Fibroblast of skin of scalp (primary cell): ENCODE data around the gene EEF1B2. TPM values are rescaled to one million over a fixed set of nuclear protein-coding genes. Genes with fewer than 3 reads are reported as not detected.
"Not testable (repeated sequence)": the region's sequence is repeated elsewhere in the genome, so short reads cannot be mapped to it uniquely, and the experiment has no call there.

Experiments used
- DNase-seq: peaks from one replicate; pipeline ENCODE4 v3.0.0-alpha.2; 2013
- polyA plus RNA-seq, 2 experiments: library from polyadenylated mRNA; unstranded; fragments of 120-200 nt; gene quantifications; one replicate each; pipeline ENCODE4 v1.2.1, GENCODE V29; 2013; ENCODE audit not compliant: insufficient read length in 2 of 2

EEF1B2 gene
- 740 TPM for polyA plus RNA-seq (2013, experiment 1 of 2; ENCODE audit: insufficient read length)
- polyA plus RNA-seq (2013, experiment 2 of 2; ENCODE audit: insufficient read length): 814 TPM

DNA sequence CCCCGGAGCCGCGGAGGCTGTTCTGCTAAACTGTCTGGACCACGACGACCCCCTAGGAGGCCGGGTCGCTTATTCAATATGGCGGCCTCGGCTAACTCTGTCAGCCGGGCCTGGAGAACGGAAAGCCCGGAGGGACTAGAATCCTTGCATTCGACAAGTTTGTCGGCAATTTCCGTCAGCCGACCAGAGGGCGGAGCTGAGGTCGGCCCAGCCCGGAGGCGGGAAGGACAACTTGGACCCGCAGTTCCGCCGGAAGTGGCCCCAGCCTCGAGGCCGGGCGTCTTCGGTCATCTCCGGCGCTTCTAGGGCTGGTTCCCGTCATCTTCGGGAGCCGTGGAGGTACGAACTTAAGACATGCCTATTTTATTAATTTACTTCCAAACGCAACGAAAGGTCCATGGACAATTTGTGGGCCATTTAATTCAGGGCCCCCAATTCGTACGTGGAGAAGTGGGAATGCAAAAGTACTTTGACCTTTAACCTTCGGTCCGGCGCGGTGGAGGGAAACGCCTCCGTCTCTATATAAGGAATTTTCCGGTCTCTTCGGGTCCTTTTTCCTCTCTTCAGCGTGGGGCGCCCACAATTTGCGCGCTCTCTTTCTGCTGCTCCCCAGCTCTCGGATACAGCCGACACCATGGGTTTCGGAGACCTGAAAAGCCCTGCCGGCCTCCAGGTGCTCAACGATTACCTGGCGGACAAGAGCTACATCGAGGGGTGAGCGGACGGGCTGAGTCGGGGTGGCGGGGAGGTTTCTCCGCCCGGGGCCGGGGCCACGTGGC is at the start of gene EEF1B2, which contains the start of gene NDUFS1:
EEF1B2 (plus strand) TSS at position 550 of the 779 bp plus-strand sequence; CDS start at position 635, 85 bp downstream.
NDUFS1 (minus strand) TSS at position 99 of the 779 bp plus-strand sequence. CDS start 5,766 bp downstream, outside the sequence.
- DNase-seq: peak; percentile 98

- peak; percentile 14 for DNase-seq
Observed at GRCh38 chr2:206112108-206112507, 47.6 kb upstream of the EEF1B2 start.

DNA sequence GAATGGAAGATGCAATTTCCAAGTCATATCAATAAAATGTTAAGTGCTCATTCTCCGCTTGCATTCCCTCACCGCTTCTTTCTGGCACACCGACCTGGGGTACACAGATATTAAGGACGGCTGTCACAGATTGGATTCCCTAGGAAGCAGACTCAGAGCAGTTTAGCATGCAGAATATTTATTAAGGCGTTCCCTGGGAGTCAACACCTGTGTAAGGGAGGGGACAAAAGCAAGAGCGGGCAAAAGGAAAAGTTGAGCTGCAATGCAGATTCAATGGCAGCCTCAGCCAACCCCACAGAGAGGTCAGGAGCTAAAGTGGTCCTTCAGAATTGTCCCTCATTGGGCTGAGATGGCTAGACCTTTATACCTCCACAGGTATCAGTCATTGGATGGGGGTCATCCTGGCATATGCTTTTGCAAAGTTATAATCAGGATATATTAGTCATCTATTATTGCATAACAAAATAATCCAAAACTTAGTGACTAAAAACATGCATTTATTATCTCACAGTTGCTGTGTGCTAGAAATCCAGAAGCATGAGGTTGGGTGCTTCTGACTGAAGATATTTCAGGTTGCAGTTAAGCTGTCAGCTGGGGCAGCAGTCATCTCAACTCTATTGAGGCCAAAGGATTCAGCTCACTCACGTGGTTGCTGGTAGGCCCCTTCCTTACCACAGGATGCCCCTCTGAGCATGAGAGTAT is 46.7 kb upstream of the EEF1B2 start:
- DNase-seq: no peak

DNA sequence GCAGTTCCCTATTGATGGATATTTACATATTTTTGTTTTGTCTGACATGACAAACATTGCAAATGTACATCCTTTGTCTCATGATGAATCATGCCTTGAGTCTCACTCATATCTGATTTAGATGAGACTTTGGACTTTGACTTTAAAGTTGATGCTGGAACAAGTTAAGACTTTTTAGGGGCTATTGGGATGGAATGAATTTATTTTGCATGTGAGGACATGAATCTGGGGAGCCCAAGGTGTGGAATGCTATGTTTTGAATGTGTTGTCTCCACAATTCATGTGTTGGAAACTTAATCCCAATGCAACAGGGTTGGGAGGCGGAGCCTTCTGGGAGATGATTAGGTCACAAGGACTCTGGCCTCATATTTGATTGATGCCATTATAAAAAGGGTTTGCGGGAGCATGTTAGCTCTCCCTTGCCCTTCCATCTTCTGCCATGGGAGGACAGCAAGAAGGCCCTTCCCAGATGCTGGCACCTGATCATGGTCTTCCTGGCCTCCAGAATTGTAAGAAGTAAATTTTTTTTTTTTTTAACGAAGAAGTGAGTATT is 44.6 kb upstream of the EEF1B2 start:
- DNase-seq: no peak

DNA sequence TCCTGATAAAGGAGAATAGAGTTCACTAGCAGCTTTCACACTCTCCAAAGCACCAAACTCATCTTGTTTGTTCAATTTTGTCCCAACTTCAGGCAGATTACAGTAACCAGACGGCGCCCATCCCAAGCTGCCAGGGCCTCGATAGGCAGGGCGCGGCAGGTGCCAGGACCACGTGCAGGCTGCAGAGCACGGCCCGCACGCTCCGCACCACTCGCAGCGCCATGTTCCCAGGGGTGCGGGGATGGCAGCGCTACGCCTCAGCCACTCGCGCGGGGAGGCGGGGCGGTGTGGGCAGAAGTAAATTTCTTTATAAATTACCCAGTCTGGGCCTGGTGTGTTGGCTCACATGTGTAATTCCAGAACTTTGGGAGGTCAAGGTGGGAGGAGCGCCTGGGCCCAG is 43.4 kb upstream of the EEF1B2 start:
- DNase-seq: no peak

- DNase-seq: not testable (repeated sequence)
Observed at GRCh38 chr2:206122569-206122968, 37.1 kb upstream of the EEF1B2 start.

GRCh38 chr2:206125901-206126300 is 33.8 kb upstream of the EEF1B2 start:
- DNase-seq: no peak

- DNase-seq: no peak
Observed at GRCh38 chr2:206127656-206128055, 32.0 kb upstream of the EEF1B2 start.

DNA sequence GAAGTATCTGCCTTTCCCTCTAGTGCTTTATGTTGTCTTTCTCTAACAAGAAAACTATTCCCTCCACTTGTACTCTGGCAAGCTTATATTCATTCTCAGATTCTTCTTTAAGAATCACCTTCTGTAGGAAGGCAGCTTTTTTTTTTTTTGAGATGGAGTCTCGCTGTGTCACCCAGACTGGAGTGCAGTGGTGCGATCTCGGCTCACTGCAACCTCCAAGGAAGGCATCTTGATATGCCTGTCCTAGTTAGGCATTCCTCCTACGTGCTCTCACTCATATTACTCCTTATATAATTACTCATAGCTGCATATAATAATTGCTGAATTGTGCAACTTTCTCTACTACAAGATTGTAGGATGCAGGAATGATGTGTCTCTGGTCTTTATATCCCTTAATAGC is 16.2 kb upstream of the EEF1B2 start:
- no peak for DNase-seq

DNA sequence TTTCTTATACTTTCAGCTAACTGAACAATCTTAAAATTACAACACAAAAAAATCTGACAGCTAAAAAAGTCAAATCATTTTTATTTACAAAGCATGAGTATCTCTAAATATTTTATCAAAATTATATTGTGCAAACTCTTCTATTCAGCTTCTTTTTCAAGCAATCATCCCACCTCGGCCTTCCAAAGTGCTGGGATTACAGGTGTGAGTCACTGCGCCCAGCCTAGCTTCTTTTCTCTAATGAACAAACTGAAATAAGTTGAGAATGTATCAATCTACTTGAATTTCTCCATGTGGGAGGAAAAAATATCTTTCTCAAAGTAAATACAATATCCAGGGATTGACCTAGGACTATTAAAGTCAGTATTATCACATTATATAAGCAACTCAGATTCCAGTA is 15.3 kb upstream of the EEF1B2 start:
- no peak for DNase-seq

DNA sequence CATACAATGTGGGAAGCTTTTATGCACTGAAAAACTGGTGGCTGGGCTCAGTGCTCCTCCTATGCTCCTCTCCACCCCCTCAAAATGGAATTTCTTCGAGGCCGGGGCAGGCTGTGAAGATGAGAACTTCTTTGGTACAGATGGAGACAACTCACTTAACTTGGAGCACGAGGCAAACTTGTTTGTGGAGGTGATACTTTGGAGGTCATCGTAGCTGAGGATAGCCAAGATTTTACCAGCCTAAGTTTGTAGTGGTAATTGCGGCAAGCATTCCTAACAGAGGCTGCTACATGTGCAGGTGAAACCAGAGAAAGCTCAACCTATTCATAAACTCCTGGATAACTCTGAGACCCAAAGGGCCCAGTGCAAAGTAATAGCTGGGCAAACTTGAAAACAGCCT is 14.0 kb upstream of the EEF1B2 start:
- no peak for DNase-seq

DNA sequence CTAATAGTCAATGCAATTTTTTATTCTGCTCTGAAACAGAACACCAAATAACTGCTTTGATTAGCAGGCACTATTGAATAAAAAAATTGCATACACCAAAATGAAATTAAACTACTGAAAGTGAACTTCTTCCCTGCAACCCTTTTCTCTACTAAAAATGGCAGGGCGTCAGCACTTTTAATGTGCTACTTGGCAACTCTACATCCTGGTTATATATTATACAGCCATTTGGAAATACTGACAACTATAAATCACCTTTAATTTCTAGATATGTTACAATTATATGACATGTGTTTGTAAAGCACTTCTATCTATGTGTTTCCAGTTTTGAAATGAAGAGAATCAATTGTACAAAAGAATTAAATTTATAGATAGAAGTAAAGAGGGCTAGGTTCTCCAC is 10.4 kb upstream of the EEF1B2 start:
- no peak for DNase-seq

DNA sequence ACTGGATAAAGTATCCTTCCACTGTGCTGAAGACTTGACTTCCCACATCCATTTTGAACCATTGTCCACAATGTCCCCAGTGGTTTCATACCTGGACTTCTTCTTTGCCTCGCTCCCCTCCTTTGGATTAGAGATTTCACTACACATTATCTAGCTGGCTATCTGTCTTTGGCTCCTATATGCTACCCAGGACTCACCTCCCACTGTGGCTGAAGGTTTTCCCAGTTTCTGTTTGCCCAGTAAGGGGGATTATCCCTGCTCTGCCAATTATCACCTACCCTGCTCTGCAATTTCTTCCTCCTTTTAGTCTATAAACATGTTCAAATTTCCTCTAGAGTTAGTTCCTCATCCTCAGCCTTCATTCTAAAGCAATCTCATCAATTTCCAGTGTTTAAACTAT is 9.5 kb upstream of the EEF1B2 start:
- DNase-seq: no peak

DNA sequence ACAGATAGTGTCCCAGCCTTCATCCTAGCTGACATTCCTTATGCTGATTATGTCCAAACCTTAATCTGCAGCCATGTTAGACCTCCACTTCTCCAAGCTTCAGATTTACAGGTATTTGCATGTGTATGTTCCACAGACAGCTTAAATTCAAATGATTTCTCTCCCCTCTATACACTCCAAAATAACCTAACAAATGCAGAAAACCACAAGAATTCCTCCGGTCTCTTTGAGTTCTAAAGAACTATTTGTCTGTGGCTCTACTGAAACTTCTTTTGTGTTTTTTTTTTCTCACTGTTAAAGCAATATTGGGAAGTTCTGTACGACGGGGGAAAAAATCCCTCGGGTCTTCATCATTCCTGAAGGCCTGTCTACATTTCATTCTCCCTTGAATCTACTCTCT is 9.1 kb upstream of the EEF1B2 start:
- DNase-seq: no peak

GRCh38 chr2:206154197-206154596 is 5.5 kb upstream of the EEF1B2 start:
- DNase-seq: no peak

DNA sequence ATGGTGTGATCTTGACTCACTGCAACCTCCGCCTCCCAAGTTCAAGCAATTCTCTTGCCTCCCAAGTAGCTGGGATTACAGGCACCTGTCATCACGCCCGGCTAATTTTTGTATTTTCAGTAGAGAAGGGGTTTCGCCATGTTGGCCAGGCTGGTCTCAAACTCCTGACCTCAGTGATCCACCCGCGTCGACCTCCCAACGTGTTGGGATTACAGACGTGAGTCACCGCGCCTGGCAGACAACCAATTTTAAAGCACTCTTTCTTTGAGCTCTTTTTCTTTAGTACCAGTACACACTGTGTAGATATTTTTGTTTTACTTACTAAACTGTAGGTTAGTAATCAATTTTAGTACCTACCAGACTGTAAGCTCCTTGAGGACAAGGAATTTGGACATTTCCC is 2.7 kb upstream of the EEF1B2 start:
- not testable (repeated sequence) for DNase-seq

- no peak for DNase-seq
Observed at GRCh38 chr2:206158563-206159345, 941 bp upstream of the EEF1B2 start.

- no peak for DNase-seq
Observed at GRCh38 chr2:206160125-206160806, 571 bp downstream of the EEF1B2 start.

DNA sequence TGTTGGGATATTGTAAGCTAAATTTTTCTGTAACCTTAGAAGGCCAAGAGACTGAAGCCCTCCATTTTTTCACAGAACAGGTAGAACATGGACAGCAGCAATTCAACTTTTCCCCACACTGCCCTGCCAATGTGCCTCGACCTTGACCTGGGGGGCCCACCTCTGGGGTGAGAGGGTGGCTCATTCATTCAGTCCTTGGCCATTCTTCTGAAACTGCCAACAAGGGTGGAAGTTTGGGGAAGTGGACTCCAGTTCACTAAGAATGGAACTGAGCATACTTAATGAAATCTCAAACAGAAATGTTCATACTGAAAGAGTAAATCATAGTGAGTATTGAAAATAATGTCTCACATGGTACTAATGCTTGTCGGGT is 1.1 kb downstream of the EEF1B2 start:
- DNase-seq: no peak

GRCh38 chr2:206162401-206162800 is 2.7 kb downstream of the EEF1B2 start:
- DNase-seq: not testable (repeated sequence)

GRCh38 chr2:206163251-206163880 is 3.7 kb downstream of the EEF1B2 start:
- no peak for DNase-seq
